Ascending aorta (tissue), 2 donors: Measurements from ENCODE around the gene C1QBP. TPM values are rescaled to one million over a fixed set of nuclear protein-coding genes. Genes with fewer than 3 reads are reported as not detected.

Source experiments
- DNase-seq, 2 donors: peaks; one replicate each; pipeline ENCODE4 v3.0.0-alpha.2; 2019; ENCODE audit warnings: low spot score in 2 of 2
- H3K27ac ChIP-seq, 2 donors: fragments of 200-600 bp; sonication (generic); one replicate each; pipeline ENCODE4 v1.5.1; 2016 to 2017; ENCODE audit warnings: mild to moderate bottlenecking in 1 of 2
- H3K27me3 ChIP-seq: fragments of 200-600 bp; sonication (generic); one replicate; pipeline ENCODE4 v1.5.1; 2017
- H3K36me3 ChIP-seq, 2 donors: fragments of 200-600 bp; sonication (generic); one replicate each; pipeline ENCODE4 v1.5.1; 2016
- H3K4me1 ChIP-seq, 2 donors: fragments of 200-600 bp; sonication (generic); one replicate each; pipeline ENCODE4 v1.5.1; 2016 to 2017; ENCODE audit warnings: mild to moderate bottlenecking in 1 of 2
- H3K4me3 ChIP-seq, 2 donors: fragments of 200-600 bp; sonication (generic); one replicate each; pipeline ENCODE4 v1.5.1; 2016 to 2017; ENCODE audit warnings: mild to moderate bottlenecking in 1 of 2
- H3K9me3 ChIP-seq, 2 donors: fragments of 200-600 bp; sonication (generic); one replicate each; pipeline ENCODE4 v1.5.1; 2016
- intact Hi-C: fragments of 100-400 bp; cut with DNase I; formaldehyde crosslinking; loops from one replicate; pipeline ENCODE4 v1.15.1; 2023
- total RNA-seq: library from RNA; depleted of rRNA; stranded (reverse); fragments of >200 nt; gene quantifications from one replicate; pipeline ENCODE4 v1.1.0, GENCODE V29; 2016
- TF ChIP-seq, protein P1 (sequence below), 3 experiments: fragments of 200-600 bp in 2 of 3; fragments of 450-650 bp in 1 of 3; sonication (generic) in 2 of 3; IDR thresholded peaks; one replicate each; pipeline ENCODE4 v1.5.1; 2016 to 2019; ENCODE audit warnings: antibody characterized with exemption in 3 of 3, mild to moderate bottlenecking in 1 of 3, moderate library complexity in 1 of 3

The C1QBP gene
- total RNA-seq, 1 donor from 2014 or later: 152 TPM

DNA sequence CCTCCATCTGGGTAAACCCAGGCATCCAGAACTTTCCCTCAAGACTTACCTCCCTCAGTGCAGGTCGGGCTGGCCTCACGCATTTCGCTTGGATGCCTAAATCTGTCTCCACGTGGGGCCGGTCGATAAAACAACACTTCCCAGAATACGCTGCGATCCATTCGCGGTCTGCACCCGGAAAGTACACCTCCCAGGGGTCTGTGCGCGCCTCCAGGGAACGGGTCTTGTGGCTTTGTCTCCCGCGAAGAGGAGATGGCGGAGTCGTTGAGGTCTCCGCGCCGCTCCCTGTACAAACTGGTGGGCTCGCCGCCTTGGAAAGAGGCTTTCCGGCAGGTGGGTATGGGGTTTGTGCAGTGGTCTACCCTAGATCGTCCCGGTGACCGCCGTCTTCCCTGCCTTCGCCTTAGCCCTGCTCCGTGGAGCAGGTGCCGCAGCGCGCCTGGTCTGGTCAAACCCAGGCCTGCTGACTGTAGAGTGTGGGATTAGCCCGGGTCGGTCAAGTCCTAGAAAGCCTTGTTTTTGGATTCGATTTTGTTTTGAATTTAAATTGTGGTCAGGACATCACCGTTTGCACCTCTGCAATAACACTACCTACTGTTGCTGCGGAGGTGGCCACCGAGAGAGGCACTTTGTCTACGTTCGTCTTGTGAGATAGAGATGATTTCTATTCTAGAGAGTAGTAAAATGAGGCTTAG is 18.8 kb downstream of the C1QBP start, which contains the start of gene RPAIN:
RPAIN (plus strand) TSS at position 224 of the 695 bp plus-strand sequence; CDS start at position 253, 29 bp downstream.
- intact Hi-C loops: loop anchor here (1.0 to 10.0 kb wide), 4 partner anchors 19 to 1595 kb away; partner anchors contain the start of genes C1QBP, DHX33, RABEP1 and RNASEK
- peak; percentile 69 to 92 for DNase-seq
- no peaks in the 10 kb centered on the region for H3K9me3 ChIP-seq
- H3K4me1 ChIP-seq: peaks cover 4 to 18% of the 10 kb centered on the region in 2 donors
- no peaks in the 10 kb centered on the region for H3K27me3 ChIP-seq
- TF ChIP-seq, protein P1, sequence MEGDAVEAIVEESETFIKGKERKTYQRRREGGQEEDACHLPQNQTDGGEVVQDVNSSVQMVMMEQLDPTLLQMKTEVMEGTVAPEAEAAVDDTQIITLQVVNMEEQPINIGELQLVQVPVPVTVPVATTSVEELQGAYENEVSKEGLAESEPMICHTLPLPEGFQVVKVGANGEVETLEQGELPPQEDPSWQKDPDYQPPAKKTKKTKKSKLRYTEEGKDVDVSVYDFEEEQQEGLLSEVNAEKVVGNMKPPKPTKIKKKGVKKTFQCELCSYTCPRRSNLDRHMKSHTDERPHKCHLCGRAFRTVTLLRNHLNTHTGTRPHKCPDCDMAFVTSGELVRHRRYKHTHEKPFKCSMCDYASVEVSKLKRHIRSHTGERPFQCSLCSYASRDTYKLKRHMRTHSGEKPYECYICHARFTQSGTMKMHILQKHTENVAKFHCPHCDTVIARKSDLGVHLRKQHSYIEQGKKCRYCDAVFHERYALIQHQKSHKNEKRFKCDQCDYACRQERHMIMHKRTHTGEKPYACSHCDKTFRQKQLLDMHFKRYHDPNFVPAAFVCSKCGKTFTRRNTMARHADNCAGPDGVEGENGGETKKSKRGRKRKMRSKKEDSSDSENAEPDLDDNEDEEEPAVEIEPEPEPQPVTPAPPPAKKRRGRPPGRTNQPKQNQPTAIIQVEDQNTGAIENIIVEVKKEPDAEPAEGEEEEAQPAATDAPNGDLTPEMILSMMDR (IDR thresholded peaks at IDR 0.05): no peak
- peak within 1 kb of the TSS; percentile 78 to 82 for H3K27ac ChIP-seq
- H3K4me3 ChIP-seq: peak within 1 kb of the TSS; percentile 68 to 84
- H3K36me3 ChIP-seq: peaks cover 28 to 43% of the 10 kb centered on the region in 2 donors

DNA sequence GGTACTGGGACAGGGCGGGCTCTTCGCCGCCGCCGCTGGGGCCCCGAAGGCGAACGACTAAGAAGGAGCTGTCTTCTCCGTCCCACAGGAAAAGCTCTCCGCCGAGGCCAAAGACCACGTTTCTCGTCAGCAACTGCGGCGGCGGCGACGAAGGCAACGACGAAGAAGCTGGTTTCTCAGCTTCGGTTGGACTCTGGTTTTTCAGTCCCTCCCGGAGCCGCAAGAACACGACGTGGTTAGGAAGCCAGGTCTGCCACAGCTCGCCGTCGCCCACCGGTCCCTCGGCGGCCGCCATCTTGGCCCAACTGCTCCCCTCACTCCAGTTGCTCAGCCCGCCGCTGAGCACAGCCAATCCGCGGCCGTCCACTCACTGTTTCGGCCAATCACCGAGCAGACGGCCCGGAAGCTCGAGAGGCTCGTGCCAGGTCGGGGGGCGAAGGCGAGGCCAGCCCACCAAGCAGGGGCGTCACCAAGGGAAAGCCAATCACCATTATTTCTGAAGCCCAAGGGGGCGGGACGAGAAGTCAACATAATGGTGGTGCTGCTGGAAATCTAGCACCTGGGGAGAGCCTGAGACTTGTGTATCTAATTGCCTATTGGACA is 19.5 kb downstream of the C1QBP start, which contains the start of gene NUP88:
NUP88 (minus strand) TSS at position 307 of the 603 bp plus-strand sequence; CDS start at position 295, 12 bp downstream.
- peaks cover 4 to 20% of the 10 kb centered on the region in 2 donors for H3K4me1 ChIP-seq
- peaks cover 24 to 38% of the 10 kb centered on the region in 2 donors for H3K36me3 ChIP-seq
- DNase-seq: peak; percentile 91 to 98
- no peaks in the 10 kb centered on the region for H3K9me3 ChIP-seq
- TF ChIP-seq, protein P1 (IDR thresholded peaks at IDR 0.05): no peak
- H3K27me3 ChIP-seq: no peaks in the 10 kb centered on the region
- intact Hi-C loops: loop anchor here (1.0 to 10.0 kb wide), 3 partner anchors 20 to 1595 kb away; partner anchors contain the start of genes C1QBP, RABEP1 and RNASEK
- peak within 1 kb of the TSS; percentile 68 to 84 for H3K4me3 ChIP-seq
- peak within 1 kb of the TSS; percentile 78 to 82 for H3K27ac ChIP-seq

DNA sequence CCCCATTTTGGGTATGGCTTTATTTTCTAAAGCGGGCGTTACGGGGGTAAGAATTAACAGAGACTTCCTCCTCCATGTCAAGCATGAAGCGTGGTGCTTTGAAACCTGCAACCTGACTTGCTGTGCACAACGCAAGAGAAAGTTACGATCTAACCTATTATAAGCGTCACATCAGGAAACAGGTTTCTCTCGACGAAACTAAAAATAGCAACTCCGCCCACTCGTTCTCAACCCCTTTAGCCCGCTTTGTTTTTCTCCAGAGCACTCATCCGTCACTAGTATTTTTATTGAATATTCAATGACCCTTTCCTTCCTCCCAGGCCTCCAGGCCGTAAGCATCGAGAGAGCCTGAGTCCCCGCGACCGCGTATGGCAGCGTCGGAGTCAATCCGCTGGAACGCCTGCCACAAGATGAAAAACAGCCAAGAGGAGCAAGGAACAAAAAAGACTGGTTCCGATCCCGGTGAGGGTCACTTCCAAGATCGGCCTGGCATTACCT is 20.0 kb downstream of the C1QBP start:
- peaks cover 7 to 26% of the 10 kb centered on the region in 2 donors for H3K4me1 ChIP-seq

DNA sequence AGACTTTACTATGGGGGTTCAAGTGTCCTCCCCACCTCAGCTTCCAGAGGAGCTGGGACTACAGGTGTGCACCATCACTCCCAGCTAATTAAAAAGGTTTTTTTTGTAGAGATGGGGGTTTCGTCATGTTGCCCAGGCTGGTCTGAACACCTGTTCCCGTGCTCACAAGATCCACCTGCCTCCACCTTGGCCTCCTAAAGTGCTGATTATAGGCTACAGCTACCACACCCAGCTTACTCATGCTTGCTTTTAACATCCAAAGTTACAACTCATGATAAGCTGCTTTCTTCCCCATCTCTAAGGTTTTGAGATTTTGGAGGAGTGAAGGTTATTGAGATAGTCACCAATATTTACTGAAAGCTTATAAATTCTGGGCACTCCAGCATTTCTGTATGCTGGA is 22.1 kb downstream of the C1QBP start:
- Histone ChIP-seq H3K4me1 (peaks cover 8 to 30% of the 10 kb centered on the region in 2 donors), H3K27me3 (no peaks in the 10 kb centered on the region), H3K27ac (no peak overlapping the region), H3K4me3 (no peak overlapping the region), H3K36me3 (peaks cover 17 to 27% of the 10 kb centered on the region in 2 donors), H3K9me3 (no peaks in the 10 kb centered on the region)
- intact Hi-C loops: loop anchor here (10.0 kb wide), 1 partner anchor 1598 kb away; the partner anchor contains the start of gene RNASEK
- DNase-seq: no peak
- TF ChIP-seq, protein P1 (IDR thresholded peaks at IDR 0.05): no peak

More for the DNA sequence above, 20.0 kb downstream of the C1QBP start:
- Histone ChIP-seq H3K9me3 (no peaks in the 10 kb centered on the region), H3K27me3 (no peaks in the 10 kb centered on the region), H3K36me3 (peaks cover 18 to 34% of the 10 kb centered on the region in 2 donors), H3K27ac (peak overlapping the region; percentile 78 to 82), H3K4me3 (peak overlapping the region; percentile 68 to 84)
- intact Hi-C loops: loop anchor here (1.0 to 10.0 kb wide), 3 partner anchors 20 to 1596 kb away; partner anchors contain the start of genes C1QBP, RABEP1 and RNASEK
- peak in 1 of 2 donors; percentile 65 for DNase-seq
- TF ChIP-seq, protein P1 (IDR thresholded peaks at IDR 0.05): no peak

DNA sequence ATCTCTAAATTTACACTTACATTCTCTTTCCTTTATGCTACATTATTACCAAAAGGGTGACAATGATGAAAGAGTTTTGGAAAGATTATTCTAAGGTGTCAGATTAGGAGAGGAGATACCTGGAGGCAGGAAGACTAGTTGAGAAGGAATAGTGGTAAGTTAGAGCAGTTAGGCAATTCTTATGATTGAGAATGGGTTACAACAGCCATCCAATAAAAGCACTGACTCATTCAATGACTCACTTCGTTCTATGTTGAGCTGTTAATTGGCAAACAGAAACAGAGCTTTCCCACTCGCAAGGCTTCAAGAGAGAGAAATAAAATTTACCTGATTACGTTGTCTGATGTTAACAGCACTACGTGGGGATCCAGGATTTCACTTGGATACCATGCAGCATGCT is 25.3 kb downstream of the C1QBP start:
- H3K9me3 ChIP-seq: no peaks in the 10 kb centered on the region
- H3K27ac ChIP-seq: peak overlapping the region; percentile 50 to 87
- H3K27me3 ChIP-seq: no peaks in the 10 kb centered on the region
- H3K4me1 ChIP-seq: peaks cover 4 to 27% of the 10 kb centered on the region in 2 donors
- intact Hi-C loops: loop anchor here (1.0 to 10.0 kb wide), 2 partner anchors 73 to 1601 kb away; partner anchors contain the start of genes DERL2, MIS12 and RNASEK
- DNase-seq: no peak
- peak overlapping the region in 1 of 2 donors; percentile 9 for H3K4me3 ChIP-seq
- TF ChIP-seq, protein P1 (IDR thresholded peaks at IDR 0.05): no peak
- H3K36me3 ChIP-seq: peaks cover 29 to 50% of the 10 kb centered on the region in 2 donors
